Measurements from ENCODE around the gene DLGAP3. TPM values are rescaled to one million over a fixed set of nuclear protein-coding genes. Genes with fewer than 3 reads are reported as not detected.

DLGAP3 gene
- total and polyA plus RNA-seq, 8 donors = 0.15 to 0.29 (median 0.18) TPM; not detected in 3

DNA sequence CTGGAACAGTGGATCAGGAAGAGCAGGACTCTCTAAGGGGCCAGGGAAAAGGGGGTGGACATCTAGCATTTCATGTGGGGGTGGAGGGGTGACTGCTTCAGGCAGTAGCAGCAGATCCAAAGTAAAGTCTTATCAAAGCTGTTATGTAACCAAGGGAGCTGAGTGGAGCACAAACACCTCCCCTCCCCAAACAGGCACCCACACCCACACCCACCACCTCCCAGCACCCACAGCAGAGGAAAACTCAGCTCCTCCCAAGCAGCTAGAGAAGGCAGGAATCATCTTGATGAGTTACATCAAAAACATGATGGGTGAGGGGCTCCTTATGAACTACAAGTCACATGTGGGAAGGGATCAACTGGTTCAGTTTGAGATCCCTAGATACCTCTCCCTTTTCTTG lies 6.0 kb downstream of the DLGAP3 start:
- Histone ChIP-seq H3K27me3 (peaks cover under 1 to 100% (median 57%) of the 10 kb centered on the region in 3 donors), H3K36me3 (no peaks in the 10 kb centered on the region), H3K4me3 (no peak overlapping the region), H3K9me3 (no peaks in the 10 kb centered on the region), H3K4me1 (peaks cover 0 to 8% (median 2%) of the 10 kb centered on the region in 4 donors), H3K27ac (no peak overlapping the region)
- intact Hi-C loops (cut with DNase I; ENCODE audit: low total_unique reads) = no loop called here
- TF ChIP-seq POLR2AphosphoS5 (IDR thresholded peaks at IDR 0.05) (no peak), EP300 (IDR thresholded peaks at IDR 0.05) (no peak), POLR2A (IDR thresholded peaks at IDR 0.05) (no peak)
- TF ChIP-seq, protein P1, sequence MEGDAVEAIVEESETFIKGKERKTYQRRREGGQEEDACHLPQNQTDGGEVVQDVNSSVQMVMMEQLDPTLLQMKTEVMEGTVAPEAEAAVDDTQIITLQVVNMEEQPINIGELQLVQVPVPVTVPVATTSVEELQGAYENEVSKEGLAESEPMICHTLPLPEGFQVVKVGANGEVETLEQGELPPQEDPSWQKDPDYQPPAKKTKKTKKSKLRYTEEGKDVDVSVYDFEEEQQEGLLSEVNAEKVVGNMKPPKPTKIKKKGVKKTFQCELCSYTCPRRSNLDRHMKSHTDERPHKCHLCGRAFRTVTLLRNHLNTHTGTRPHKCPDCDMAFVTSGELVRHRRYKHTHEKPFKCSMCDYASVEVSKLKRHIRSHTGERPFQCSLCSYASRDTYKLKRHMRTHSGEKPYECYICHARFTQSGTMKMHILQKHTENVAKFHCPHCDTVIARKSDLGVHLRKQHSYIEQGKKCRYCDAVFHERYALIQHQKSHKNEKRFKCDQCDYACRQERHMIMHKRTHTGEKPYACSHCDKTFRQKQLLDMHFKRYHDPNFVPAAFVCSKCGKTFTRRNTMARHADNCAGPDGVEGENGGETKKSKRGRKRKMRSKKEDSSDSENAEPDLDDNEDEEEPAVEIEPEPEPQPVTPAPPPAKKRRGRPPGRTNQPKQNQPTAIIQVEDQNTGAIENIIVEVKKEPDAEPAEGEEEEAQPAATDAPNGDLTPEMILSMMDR (IDR thresholded peaks at IDR 0.05) = no peak
- no peak for DNase-seq

DNA sequence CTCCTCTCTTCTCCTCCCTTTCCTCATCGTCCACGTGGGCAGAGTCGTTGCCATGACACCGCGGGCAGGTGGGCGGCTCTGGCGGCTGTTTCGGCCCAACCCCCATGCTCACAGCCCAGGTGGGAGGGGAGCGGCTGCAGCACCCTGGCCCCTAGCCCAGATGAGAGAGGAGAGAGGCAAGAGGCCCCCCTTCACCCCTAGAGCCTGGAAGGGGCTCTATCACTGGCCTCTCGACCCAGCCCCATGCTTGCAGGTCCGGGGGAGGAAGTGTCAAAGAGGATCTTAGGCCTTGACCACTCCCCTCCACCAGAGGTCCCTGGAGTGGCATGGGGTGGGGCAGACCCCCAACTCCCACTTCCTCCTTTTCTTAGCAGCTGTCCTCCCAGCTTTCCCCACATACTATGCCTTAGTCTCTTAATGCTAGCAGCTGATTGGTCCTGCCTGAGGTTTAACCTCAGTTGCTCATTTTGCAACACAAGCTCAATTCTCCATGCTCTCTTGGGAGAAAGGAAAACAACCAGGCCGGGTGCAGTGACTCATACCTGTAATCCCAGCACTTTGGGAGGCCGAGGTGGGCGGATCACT lies 10.4 kb downstream of the DLGAP3 start:
- peaks cover 0 to 79% (median 23%) of the 10 kb centered on the region in 3 donors for H3K27me3 ChIP-seq

DNA sequence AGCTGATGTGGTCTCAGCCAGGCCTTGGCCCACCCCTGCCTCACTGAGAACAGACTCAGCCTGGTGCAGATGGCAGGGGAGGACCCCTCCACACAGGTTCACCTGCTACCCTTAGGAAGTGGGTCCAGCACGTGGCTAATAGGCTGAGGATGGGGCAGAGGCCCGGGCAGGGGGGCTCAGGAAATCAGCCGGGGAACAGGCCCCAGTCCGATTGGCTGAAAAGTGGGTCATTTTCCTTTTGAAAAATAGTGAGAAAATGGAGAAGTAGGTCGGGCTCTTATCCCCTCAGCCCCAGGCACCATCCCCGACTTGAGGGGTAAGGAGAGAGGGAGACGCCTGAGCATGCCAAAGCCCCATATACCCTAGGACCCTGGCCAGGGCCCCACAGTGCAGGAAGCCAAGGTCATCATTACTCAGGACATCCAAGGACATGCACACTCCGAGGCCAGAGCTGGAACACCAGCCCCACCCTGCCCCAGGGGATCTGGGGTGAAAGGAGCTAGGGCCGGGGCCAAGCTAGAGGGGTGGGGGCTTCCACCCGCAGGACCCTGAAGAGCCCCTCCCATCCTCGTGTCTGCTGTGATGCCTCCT lies 11.0 kb downstream of the DLGAP3 start:
- H3K4me1 ChIP-seq = peaks cover 0 to 7% (median 0%) of the 10 kb centered on the region in 4 donors
- H3K27me3 ChIP-seq = peaks cover 0 to 77% (median 18%) of the 10 kb centered on the region in 3 donors
- no peak for DNase-seq
- no peak overlapping the region for H3K27ac ChIP-seq
- no peaks in the 10 kb centered on the region for H3K36me3 ChIP-seq
- no peak overlapping the region for H3K4me3 ChIP-seq
- WGBS, 5 donors = 20 to 36% (median 25%) methylated on average over 10 to 11 of the region's 11 CpGs
- no peaks in the 10 kb centered on the region for H3K9me3 ChIP-seq
- intact Hi-C loops (cut with DNase I; ENCODE audit: low total_unique reads) = no loop called here
- TF ChIP-seq, protein P1 (IDR thresholded peaks at IDR 0.05) = no peak
- TF ChIP-seq EP300 (IDR thresholded peaks at IDR 0.05) (no peak), POLR2A (IDR thresholded peaks at IDR 0.05) (no peak), POLR2AphosphoS5 (IDR thresholded peaks at IDR 0.05) (no peak)

More for the DNA sequence above, 10.4 kb downstream of the DLGAP3 start:
- Histone ChIP-seq H3K9me3 (no peaks in the 10 kb centered on the region), H3K4me1 (peaks cover 0 to 7% (median 0%) of the 10 kb centered on the region in 4 donors), H3K36me3 (no peaks in the 10 kb centered on the region), H3K4me3 (no peak overlapping the region), H3K27ac (no peak overlapping the region)
- TF ChIP-seq, protein P1 (IDR thresholded peaks at IDR 0.05) = no peak
- no peak for TF ChIP-seq POLR2AphosphoS5 (IDR thresholded peaks at IDR 0.05)
- TF ChIP-seq EP300 (IDR thresholded peaks at IDR 0.05) = no peak
- TF ChIP-seq POLR2A (IDR thresholded peaks at IDR 0.05) = no peak
- DNase-seq = peak in 1 of 2 donors; percentile 38
- intact Hi-C loops (cut with DNase I; ENCODE audit: low total_unique reads) = no loop called here
- WGBS, 5 donors = 9 to 14% (median 10%) methylated on average over 12 to 14 of the region's 14 CpGs

DNA sequence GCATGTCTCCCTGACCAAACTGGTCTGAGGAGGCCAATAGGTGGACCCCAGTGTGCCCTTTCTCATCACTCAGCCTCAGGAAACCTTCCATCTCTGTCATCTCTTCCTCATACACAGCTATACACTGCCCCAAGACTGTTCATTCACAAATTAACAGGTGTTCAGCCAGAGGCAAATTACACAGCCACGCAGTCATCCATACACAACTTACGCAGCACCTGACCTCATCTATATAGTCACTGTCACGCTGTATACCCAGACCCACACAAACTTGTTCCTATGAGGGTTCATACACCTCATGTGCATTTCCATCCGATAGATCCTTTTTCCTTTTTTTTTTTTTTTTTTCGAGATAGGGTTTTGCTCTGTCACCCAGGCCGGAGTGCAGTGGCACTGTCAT lies 12.4 kb downstream of the DLGAP3 start:
- no peaks in the 10 kb centered on the region for H3K9me3 ChIP-seq
- no peak for DNase-seq
- peaks cover 0 to 62% (median 14%) of the 10 kb centered on the region in 3 donors for H3K27me3 ChIP-seq
- peaks cover 0 to 7% (median 0%) of the 10 kb centered on the region in 4 donors for H3K4me1 ChIP-seq
- intact Hi-C loops (cut with DNase I; ENCODE audit: low total_unique reads) = no loop called here
- no peaks in the 10 kb centered on the region for H3K36me3 ChIP-seq
- H3K27ac ChIP-seq = no peak overlapping the region
- TF ChIP-seq POLR2A (IDR thresholded peaks at IDR 0.05) = no peak
- TF ChIP-seq EP300 (IDR thresholded peaks at IDR 0.05) = no peak
- no peak for TF ChIP-seq POLR2AphosphoS5 (IDR thresholded peaks at IDR 0.05)
- TF ChIP-seq, protein P1 (IDR thresholded peaks at IDR 0.05) = no peak
- 84 to 94% (median 92%) methylated on average over 6 of the region's 6 CpGs for WGBS, 5 donors
- no peak overlapping the region for H3K4me3 ChIP-seq

Measured in stomach (tissue), 9 donors.